ENCODE data around the gene SNED1.

Gene SNED1

DNA sequence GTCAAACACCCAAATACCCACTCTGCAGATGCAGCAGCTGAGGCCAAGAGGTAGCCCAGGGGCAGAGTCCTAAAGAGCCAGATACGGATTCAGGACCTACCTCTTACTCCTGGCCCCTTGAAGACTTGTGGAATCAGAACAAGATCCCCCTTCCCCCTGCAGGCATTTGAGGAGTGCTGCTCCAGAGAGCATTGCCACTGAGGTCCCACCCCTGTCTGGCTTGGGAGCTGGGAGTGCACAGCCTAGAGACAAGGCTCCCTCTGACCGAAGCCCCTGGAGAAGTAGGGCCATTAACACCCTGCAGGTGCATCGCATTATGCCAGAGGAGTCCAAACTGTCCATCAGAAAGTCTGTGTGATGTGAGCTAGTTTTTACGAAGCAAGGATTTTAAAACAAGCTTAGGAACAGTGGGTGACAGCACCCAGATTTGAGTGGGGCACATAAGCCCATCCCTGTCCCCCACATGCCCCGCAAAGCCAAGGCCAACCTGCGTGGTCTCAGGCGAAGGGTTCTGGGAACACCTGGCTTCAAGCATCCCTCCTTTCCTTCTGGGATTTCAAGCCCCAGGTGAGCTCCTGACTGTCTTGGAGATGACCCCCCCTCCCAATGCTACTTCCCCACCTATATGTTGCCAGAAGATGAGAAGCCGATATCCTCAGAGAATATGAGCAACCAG lies 55.3 kb downstream of the SNED1 start:
- TF ChIP-seq POLR2AphosphoS5 (IDR thresholded peaks at IDR 0.05; ENCODE audit: low read depth, low read length) (no peak), FOXP2 (optimal IDR thresholded peaks at IDR 0.05; ENCODE audit: borderline replicate concordance, extremely low read depth, extremely low read length, insufficient read depth) (no peak), TAF1 (IDR thresholded peaks at IDR 0.05; ENCODE audit: borderline replicate concordance, insufficient read depth, low read length) (no peak)
- TF ChIP-seq, protein P1, sequence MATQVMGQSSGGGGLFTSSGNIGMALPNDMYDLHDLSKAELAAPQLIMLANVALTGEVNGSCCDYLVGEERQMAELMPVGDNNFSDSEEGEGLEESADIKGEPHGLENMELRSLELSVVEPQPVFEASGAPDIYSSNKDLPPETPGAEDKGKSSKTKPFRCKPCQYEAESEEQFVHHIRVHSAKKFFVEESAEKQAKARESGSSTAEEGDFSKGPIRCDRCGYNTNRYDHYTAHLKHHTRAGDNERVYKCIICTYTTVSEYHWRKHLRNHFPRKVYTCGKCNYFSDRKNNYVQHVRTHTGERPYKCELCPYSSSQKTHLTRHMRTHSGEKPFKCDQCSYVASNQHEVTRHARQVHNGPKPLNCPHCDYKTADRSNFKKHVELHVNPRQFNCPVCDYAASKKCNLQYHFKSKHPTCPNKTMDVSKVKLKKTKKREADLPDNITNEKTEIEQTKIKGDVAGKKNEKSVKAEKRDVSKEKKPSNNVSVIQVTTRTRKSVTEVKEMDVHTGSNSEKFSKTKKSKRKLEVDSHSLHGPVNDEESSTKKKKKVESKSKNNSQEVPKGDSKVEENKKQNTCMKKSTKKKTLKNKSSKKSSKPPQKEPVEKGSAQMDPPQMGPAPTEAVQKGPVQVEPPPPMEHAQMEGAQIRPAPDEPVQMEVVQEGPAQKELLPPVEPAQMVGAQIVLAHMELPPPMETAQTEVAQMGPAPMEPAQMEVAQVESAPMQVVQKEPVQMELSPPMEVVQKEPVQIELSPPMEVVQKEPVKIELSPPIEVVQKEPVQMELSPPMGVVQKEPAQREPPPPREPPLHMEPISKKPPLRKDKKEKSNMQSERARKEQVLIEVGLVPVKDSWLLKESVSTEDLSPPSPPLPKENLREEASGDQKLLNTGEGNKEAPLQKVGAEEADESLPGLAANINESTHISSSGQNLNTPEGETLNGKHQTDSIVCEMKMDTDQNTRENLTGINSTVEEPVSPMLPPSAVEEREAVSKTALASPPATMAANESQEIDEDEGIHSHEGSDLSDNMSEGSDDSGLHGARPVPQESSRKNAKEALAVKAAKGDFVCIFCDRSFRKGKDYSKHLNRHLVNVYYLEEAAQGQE (IDR thresholded peaks at IDR 0.05; ENCODE audit: insufficient read depth in 1 of 2, low read depth in 2 of 2, low read length in 2 of 2) = no peak

DNA sequence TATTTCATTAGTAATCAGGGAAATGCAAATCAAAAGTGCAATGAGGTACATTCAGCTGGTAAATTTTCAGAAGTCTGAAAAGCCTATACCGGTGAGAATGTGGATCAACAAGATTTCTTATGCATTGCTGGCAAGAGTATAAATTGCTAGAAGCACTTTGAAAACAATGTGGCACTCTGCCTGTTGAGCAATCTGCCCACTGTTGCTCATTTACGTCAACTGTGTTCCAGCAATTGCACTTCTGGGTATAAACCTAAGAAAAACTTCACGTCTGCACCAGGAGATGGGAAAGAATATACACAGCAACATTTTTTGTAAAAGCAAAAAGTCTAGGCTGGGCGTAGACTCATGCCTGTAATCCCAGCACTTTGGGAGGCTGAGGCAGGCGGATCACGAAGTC lies 62.9 kb downstream of the SNED1 start:
- TF ChIP-seq TAF1 (IDR thresholded peaks at IDR 0.05; ENCODE audit: borderline replicate concordance, insufficient read depth, low read length) = no peak

DNA sequence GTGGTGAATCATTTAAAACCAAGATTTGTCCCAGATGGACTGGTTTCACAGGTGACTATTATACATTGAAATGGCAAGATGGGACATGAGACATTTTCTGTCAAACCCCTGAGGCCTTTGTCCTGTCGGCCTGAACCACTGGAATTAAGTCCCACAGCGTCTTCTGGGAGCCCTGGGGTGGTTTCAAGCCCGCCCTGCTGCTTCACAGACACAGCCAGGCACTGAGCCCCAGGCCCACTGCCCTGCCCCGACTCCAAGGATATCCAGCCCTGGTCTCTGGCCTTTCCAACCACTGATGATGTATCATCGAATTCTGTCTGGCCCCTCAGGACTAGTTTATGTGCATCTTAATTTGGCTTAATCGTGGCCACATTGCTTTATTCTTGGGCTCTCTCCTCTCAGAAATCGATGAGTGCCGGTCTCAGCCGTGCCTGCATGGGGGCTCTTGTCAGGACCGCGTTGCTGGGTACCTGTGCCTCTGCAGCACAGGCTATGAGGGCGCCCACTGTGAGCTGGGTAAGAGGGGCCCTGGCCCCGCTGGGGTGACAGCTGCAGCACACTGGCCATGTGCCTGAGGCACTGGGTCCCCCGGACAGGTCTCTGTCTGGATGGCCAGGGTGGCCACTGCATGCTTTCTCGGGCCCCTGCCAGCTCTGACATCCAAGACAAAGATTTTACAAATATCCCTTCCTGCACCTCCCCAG lies 64.1 kb downstream of the SNED1 start:
- no peak for TF ChIP-seq SIN3A (IDR thresholded peaks at IDR 0.05; ENCODE audit: borderline replicate concordance, insufficient read depth, low read length)
- no peak for TF ChIP-seq TAF1 (IDR thresholded peaks at IDR 0.05; ENCODE audit: borderline replicate concordance, insufficient read depth, low read length)
- no peak for TF ChIP-seq FOXP2 (optimal IDR thresholded peaks at IDR 0.05; ENCODE audit: borderline replicate concordance, extremely low read depth, extremely low read length, insufficient read depth)
- TF ChIP-seq POLR2AphosphoS5 (IDR thresholded peaks at IDR 0.05; ENCODE audit: low read depth, low read length) = no peak
- TF ChIP-seq, protein P1 (IDR thresholded peaks at IDR 0.05; ENCODE audit: insufficient read depth in 1 of 2, low read depth in 2 of 2, low read length in 2 of 2) = no peak

DNA sequence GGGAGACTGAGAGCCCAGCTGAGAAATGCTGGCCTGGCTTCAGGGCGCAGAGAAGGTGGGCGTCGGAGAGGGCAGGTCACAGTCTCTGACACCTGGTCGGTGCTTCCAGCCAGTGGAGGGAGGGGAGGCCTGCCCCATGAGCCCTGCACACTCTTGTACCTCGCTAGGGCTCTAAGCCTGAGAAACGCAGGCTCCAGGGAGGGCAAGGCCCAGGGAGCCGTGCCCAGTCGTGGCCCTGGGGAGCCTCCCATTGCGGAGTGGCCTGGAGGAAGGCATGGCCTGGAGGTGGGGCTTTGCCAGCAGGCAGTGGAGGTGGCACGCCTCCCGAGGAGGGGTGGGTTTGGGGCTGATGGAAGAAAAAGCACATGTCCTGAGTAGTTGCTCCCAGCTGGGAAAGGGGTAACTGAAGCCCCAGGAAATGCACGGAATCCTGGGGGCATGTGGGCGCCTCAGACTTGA lies 64.7 kb downstream of the SNED1 start:
- no peak for TF ChIP-seq FOXP2 (optimal IDR thresholded peaks at IDR 0.05; ENCODE audit: borderline replicate concordance, extremely low read depth, extremely low read length, insufficient read depth)
- TF ChIP-seq SIN3A (IDR thresholded peaks at IDR 0.05; ENCODE audit: borderline replicate concordance, insufficient read depth, low read length) = no peak
- TF ChIP-seq TAF1 (IDR thresholded peaks at IDR 0.05; ENCODE audit: borderline replicate concordance, insufficient read depth, low read length) = no peak
- TF ChIP-seq POLR2AphosphoS5 (IDR thresholded peaks at IDR 0.05; ENCODE audit: low read depth, low read length) = no peak
- TF ChIP-seq, protein P1 (IDR thresholded peaks at IDR 0.05; ENCODE audit: insufficient read depth in 1 of 2, low read depth in 2 of 2, low read length in 2 of 2) = no peak

DNA sequence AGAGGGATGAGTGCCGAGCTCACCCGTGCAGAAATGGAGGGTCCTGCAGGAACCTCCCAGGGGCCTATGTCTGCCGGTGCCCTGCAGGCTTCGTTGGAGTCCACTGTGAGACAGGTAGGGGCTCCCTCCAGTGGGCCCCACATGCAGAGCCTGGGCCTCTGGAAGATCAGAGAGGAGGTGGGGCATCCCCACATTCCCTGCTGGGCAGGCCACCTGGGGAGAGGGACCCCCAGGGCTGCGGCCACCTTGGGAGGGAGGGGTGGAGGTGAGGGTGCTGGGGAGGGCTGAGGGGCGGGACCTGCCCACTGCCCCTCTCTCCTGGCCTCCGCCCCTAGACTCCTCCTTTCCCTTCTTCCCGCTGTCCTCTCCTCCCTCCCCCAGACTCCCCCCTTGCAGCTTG lies 65.2 kb downstream of the SNED1 start:
- TF ChIP-seq SIN3A (IDR thresholded peaks at IDR 0.05; ENCODE audit: borderline replicate concordance, insufficient read depth, low read length) = no peak
- TF ChIP-seq TAF1 (IDR thresholded peaks at IDR 0.05; ENCODE audit: borderline replicate concordance, insufficient read depth, low read length) = no peak
- TF ChIP-seq FOXP2 (optimal IDR thresholded peaks at IDR 0.05; ENCODE audit: borderline replicate concordance, extremely low read depth, extremely low read length, insufficient read depth) = no peak
- no peak for TF ChIP-seq POLR2AphosphoS5 (IDR thresholded peaks at IDR 0.05; ENCODE audit: low read depth, low read length)
